ENCODE measurements around the gene CNTLN.
"Not testable (repeated sequence)": the region's sequence is repeated elsewhere in the genome, so short reads cannot be mapped to it uniquely, and the experiment has no call there.

CNTLN gene

GRCh38 chr9:17134396-17135294 is at the start of gene CNTLN:
TSS of gene CNTLN (plus strand) at chr9:17135040. CDS start at chr9:17135066, 26 bp downstream.
- DNase-seq (ENCODE audit: low spot score): peak; percentile 98

GRCh38 chr9:17088566-17088965 is 46.3 kb upstream of the CNTLN start:
- no peak for DNase-seq (ENCODE audit: low spot score)

- no peak for DNase-seq (ENCODE audit: low spot score)
Observed at GRCh38 chr9:17090041-17090440, 44.8 kb upstream of the CNTLN start.

GRCh38 chr9:17116400-17116837 is 18.4 kb upstream of the CNTLN start:
- DNase-seq (ENCODE audit: low spot score): peak; percentile 59

- DNase-seq (ENCODE audit: low spot score): no peak
Observed at GRCh38 chr9:17117372-17117771, 17.5 kb upstream of the CNTLN start.

- no peak for DNase-seq (ENCODE audit: low spot score)
Observed at GRCh38 chr9:17120203-17120602, 14.6 kb upstream of the CNTLN start.

- no peak for DNase-seq (ENCODE audit: low spot score)
Observed at GRCh38 chr9:17121264-17121663, 13.6 kb upstream of the CNTLN start.

- DNase-seq (ENCODE audit: low spot score): no peak
Observed at GRCh38 chr9:17130291-17130690, 4.5 kb upstream of the CNTLN start.

- no peak for DNase-seq (ENCODE audit: low spot score)
Observed at GRCh38 chr9:17130725-17131124, 4.1 kb upstream of the CNTLN start.

GRCh38 chr9:17131494-17131893 is 3.3 kb upstream of the CNTLN start:
- DNase-seq (ENCODE audit: low spot score): no peak

- peak; percentile 54 for DNase-seq (ENCODE audit: low spot score)
Observed at GRCh38 chr9:17135295-17136160, 688 bp downstream of the CNTLN start.

GRCh38 chr9:17137566-17137965 is 2.7 kb downstream of the CNTLN start:
- no peak for DNase-seq (ENCODE audit: low spot score)

GRCh38 chr9:17138503-17138902 is 3.7 kb downstream of the CNTLN start:
- DNase-seq (ENCODE audit: low spot score): no peak

- no peak for DNase-seq (ENCODE audit: low spot score)
Observed at GRCh38 chr9:17140418-17140817, 5.6 kb downstream of the CNTLN start.

- no peak for DNase-seq (ENCODE audit: low spot score)
Observed at GRCh38 chr9:17148324-17148723, 13.5 kb downstream of the CNTLN start.

- DNase-seq (ENCODE audit: low spot score): no peak
Observed at GRCh38 chr9:17159469-17159868, 24.6 kb downstream of the CNTLN start.

- no peak for DNase-seq (ENCODE audit: low spot score)
Observed at GRCh38 chr9:17160327-17160726, 25.5 kb downstream of the CNTLN start.

- no peak for DNase-seq (ENCODE audit: low spot score)
Observed at GRCh38 chr9:17165764-17166163, 30.9 kb downstream of the CNTLN start.

GRCh38 chr9:17166346-17166745 is 31.5 kb downstream of the CNTLN start:
- no peak for DNase-seq (ENCODE audit: low spot score)

GRCh38 chr9:17171309-17172094 is 36.7 kb downstream of the CNTLN start:
- DNase-seq (ENCODE audit: low spot score): no peak

GRCh38 chr9:17177496-17177895 is 42.7 kb downstream of the CNTLN start:
- DNase-seq (ENCODE audit: low spot score): not testable (repeated sequence)

GRCh38 chr9:17185481-17186029 is 50.7 kb downstream of the CNTLN start:
- no peak for DNase-seq (ENCODE audit: low spot score)

Data from AG08395 (cell line).